HL-60 (cell line): Measurements from ENCODE around the gene DNTTIP2.

Source experiments
- DNase-seq, 2 experiments: peaks; one replicate each; pipeline ENCODE4 v3.0.0-alpha.2; 2010 to 2020; ENCODE audit warnings: low read depth in 1 of 2, low spot score in 1 of 2
- H3K27ac ChIP-seq: fragments of 250-450 bp; sonication (Bioruptor Pico); replicated peaks from 2 replicates; pipeline ENCODE4 v1.5.1; 2020; ENCODE audit warnings: mild to moderate bottlenecking, moderate library complexity
- H3K27me3 ChIP-seq: fragments of 250-450 bp; sonication (Bioruptor Pico); 2 replicates; pipeline ENCODE4 v1.5.1; 2021; ENCODE audit warnings: mild to moderate bottlenecking, moderate library complexity; ENCODE audit not compliant: insufficient read depth, poor library complexity, severe bottlenecking
- H3K4me3 ChIP-seq: replicated peaks from 2 replicates; pipeline ENCODE4 v1.5.1; 2011; ENCODE audit warnings: mild to moderate bottlenecking, control low read depth, low read length; ENCODE audit not compliant: insufficient read depth
- CTCF ChIP-seq: IDR thresholded peaks from one replicate; pipeline ENCODE4 v1.5.1; 2011; ENCODE audit warnings: low read length, control low read depth, inconsistent platforms; ENCODE audit not compliant: insufficient read depth
- GABPA ChIP-seq: IDR thresholded peaks from 2 replicates; pipeline ENCODE4 v1.6.1; 2012; ENCODE audit warnings: low read depth
- POLR2AphosphoS5 ChIP-seq: IDR thresholded peaks from 2 replicates; pipeline ENCODE4 v1.6.1; 2012; ENCODE audit warnings: low read depth
- SPI1 ChIP-seq: IDR thresholded peaks from 2 replicates; pipeline ENCODE4 v1.6.1; 2012; ENCODE audit warnings: low read depth, mild to moderate bottlenecking, borderline replicate concordance
- long read RNA-seq: library from polyadenylated mRNA; unstranded; transcript quantifications from one replicate; pipeline ENCODE4 v2.0.0, GENCODE V29; 2020
- TF ChIP-seq, protein P1 (sequence below): IDR thresholded peaks from 2 replicates; pipeline ENCODE4 v1.6.1; 2012; ENCODE audit warnings: low read depth; ENCODE audit not compliant: insufficient replicate concordance

The DNTTIP2 gene
- long read RNA-seq, full-length matches to known transcripts, result 44 of 361 reads
- long read RNA-seq, partial matches to known transcripts, result 315 of 361 reads
- long read RNA-seq, other reads (novel, unspliced or antisense), result 2 of 361 reads

DNA sequence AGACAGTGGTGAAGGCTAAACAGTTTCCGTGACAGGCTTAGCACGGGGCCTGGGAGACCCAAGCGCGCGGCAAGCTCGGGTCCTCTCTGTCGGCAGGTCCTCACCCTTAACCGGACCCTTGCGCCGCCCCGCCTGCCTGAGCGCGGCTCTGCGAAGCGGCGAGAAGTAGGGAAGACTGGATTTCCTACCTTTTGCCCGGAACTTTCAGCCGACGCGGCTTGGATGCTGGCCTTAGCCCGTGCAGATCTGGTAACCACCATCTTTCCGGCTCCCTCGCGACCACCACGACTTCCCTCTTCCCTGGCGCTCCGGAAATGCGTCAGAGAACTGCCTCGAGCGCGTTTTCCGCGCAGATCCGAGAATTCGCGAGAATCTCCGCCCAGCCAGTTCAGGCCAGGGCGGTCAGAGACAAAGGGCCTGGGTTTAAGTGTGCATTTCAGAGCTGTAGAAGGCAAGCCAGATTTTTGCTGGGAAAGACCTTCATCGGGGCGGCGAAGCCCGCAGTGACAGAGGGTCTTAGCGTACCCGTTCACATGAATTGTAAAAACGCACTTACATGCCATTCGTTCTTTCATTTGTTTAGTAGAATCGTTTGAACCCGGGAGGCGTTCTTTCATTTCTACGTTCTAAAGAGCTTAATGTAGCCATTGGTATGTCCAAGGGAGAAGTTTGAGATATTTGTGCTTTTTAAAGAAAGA, at the start of gene DNTTIP2:
TSS of gene DNTTIP2 (minus strand) at position 318 of the 698 bp plus-strand sequence. CDS start at position 260, 58 bp downstream.
- DNase-seq, result peak; percentile 63 to 92
- TF ChIP-seq POLR2AphosphoS5, result peak; percentile 97
- TF ChIP-seq, protein P1, sequence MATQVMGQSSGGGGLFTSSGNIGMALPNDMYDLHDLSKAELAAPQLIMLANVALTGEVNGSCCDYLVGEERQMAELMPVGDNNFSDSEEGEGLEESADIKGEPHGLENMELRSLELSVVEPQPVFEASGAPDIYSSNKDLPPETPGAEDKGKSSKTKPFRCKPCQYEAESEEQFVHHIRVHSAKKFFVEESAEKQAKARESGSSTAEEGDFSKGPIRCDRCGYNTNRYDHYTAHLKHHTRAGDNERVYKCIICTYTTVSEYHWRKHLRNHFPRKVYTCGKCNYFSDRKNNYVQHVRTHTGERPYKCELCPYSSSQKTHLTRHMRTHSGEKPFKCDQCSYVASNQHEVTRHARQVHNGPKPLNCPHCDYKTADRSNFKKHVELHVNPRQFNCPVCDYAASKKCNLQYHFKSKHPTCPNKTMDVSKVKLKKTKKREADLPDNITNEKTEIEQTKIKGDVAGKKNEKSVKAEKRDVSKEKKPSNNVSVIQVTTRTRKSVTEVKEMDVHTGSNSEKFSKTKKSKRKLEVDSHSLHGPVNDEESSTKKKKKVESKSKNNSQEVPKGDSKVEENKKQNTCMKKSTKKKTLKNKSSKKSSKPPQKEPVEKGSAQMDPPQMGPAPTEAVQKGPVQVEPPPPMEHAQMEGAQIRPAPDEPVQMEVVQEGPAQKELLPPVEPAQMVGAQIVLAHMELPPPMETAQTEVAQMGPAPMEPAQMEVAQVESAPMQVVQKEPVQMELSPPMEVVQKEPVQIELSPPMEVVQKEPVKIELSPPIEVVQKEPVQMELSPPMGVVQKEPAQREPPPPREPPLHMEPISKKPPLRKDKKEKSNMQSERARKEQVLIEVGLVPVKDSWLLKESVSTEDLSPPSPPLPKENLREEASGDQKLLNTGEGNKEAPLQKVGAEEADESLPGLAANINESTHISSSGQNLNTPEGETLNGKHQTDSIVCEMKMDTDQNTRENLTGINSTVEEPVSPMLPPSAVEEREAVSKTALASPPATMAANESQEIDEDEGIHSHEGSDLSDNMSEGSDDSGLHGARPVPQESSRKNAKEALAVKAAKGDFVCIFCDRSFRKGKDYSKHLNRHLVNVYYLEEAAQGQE, result peak; percentile 71
- TF ChIP-seq SPI1, result peak; percentile 64; the same call in 1 of the 2 replicates
- TF ChIP-seq GABPA, result peak; percentile 84
- TF ChIP-seq CTCF, result no peak
- Histone ChIP-seq H3K27ac (peak within 1 kb of the TSS; percentile 92), H3K4me3 (peak within 1 kb of the TSS; percentile 82), H3K27me3 (no peaks in the 10 kb centered on the region)

DNA sequence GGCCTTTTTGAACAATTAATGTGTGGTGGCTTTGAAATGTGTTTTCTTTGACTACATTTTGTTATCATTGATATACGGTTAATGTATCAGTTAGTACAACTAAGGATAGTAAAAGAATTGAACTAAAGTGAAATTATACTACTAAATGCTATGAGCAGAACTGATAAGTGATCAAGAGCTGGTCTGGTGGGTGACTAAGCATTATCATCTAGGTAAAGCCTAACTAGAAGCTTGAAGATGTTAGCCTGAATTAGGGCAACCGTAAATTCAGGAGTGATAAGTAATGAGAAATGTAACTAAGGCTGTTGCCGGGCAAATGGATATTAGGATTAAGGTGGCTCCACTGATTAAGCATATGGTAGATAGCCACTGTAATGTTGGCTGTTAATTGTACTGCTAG, 46.2 kb upstream of the DNTTIP2 start:
- no peak for TF ChIP-seq CTCF
- no peak for TF ChIP-seq GABPA
- TF ChIP-seq, protein P1, result no peak
- TF ChIP-seq SPI1, result no peak
- TF ChIP-seq POLR2AphosphoS5, result no peak
- Histone ChIP-seq H3K27ac (no peak overlapping the region), H3K4me3 (no peak overlapping the region), H3K27me3 (no peaks in the 10 kb centered on the region)
- no peak for DNase-seq

- H3K4me3 ChIP-seq, result no peak overlapping the region
- TF ChIP-seq CTCF, result no peak
- TF ChIP-seq, protein P1, result no peak
- TF ChIP-seq SPI1, result no peak
- TF ChIP-seq POLR2AphosphoS5, result no peak
- TF ChIP-seq GABPA, result no peak
- DNase-seq, result no peak
- no peak overlapping the region for H3K27ac ChIP-seq
- no peaks in the 10 kb centered on the region for H3K27me3 ChIP-seq
Measured at GRCh38 chr1:93919780-93920179, 40.8 kb upstream of the DNTTIP2 start.
